ENCODE measurements around the gene KIAA0825.
"Not testable (repeated sequence)": the region's sequence is repeated elsewhere in the genome, so short reads cannot be mapped to it uniquely, and the experiment has no call there.

Gene KIAA0825

GRCh38 chr5:94181895-94182294 is 436.5 kb downstream of the KIAA0825 start:
- no peak overlapping the region for H3K4me3 ChIP-seq (ENCODE audit: low read length)
- peak; percentile 14; the same call in 1 of the 2 replicates for TF ChIP-seq CTCF (conservative IDR thresholded peaks at IDR 0.05; ENCODE audit: low read length)
- no peak for DNase-seq (ENCODE audit: low read depth)

- H3K4me3 ChIP-seq (ENCODE audit: low read length): no peak overlapping the region
Measured at GRCh38 chr5:94180761-94181160, 437.6 kb downstream of the KIAA0825 start.

GRCh38 chr5:94175912-94176311 is 442.5 kb downstream of the KIAA0825 start:
- no peak overlapping the region for H3K4me3 ChIP-seq (ENCODE audit: low read length)
- DNase-seq (ENCODE audit: low read depth): no peak
- TF ChIP-seq CTCF (conservative IDR thresholded peaks at IDR 0.05; ENCODE audit: low read length): no peak

More at GRCh38 chr5:94180761-94181160, 437.6 kb downstream of the KIAA0825 start:
- no peak for TF ChIP-seq CTCF (conservative IDR thresholded peaks at IDR 0.05; ENCODE audit: low read length)
- DNase-seq (ENCODE audit: low read depth): peak; percentile 36

- no peak for TF ChIP-seq CTCF (conservative IDR thresholded peaks at IDR 0.05; ENCODE audit: low read length)
- H3K4me3 ChIP-seq (ENCODE audit: low read length): no peak overlapping the region
- peak; percentile 50 for DNase-seq (ENCODE audit: low read depth)
Measured at GRCh38 chr5:94174748-94175411, 443.5 kb downstream of the KIAA0825 start.

GRCh38 chr5:94173100-94173499 is 445.3 kb downstream of the KIAA0825 start:
- H3K4me3 ChIP-seq (ENCODE audit: low read length): no peak overlapping the region
- peak; percentile 29 for DNase-seq (ENCODE audit: low read depth)
- no peak for TF ChIP-seq CTCF (conservative IDR thresholded peaks at IDR 0.05; ENCODE audit: low read length)

- DNase-seq (ENCODE audit: low read depth); H3K4me3 ChIP-seq (ENCODE audit: low read length): not testable (repeated sequence)
Measured at GRCh38 chr5:94171070-94171469, 447.3 kb downstream of the KIAA0825 start.

GRCh38 chr5:94170158-94170557 is 448.2 kb downstream of the KIAA0825 start:
- H3K4me3 ChIP-seq (ENCODE audit: low read length); DNase-seq (ENCODE audit: low read depth): not testable (repeated sequence)

- H3K4me3 ChIP-seq (ENCODE audit: low read length): no peak overlapping the region
- no peak for TF ChIP-seq CTCF (conservative IDR thresholded peaks at IDR 0.05; ENCODE audit: low read length)
- no peak for DNase-seq (ENCODE audit: low read depth)
Measured at GRCh38 chr5:94168151-94168550, 450.3 kb downstream of the KIAA0825 start.
